Measurements from ENCODE around the gene ACD. TPM values are rescaled to one million over a fixed set of nuclear protein-coding genes. Genes with fewer than 3 reads are reported as not detected.

Gene ACD
- total RNA-seq, 1 experiment from 2014 or later: 34.1 TPM

GRCh38 chr16:67661101-67661761, 1.2 kb upstream of the ACD start:
- Histone ChIP-seq H3K4me1 (ENCODE audit: insufficient read depth, low read length) (no peaks in the 10 kb centered on the region), H2AFZ (ENCODE audit: low read length) (no peak overlapping the region)

More at GRCh38 chr16:67661101-67661761, 1.2 kb upstream of the ACD start:
- H4K20me1 ChIP-seq (ENCODE audit: control insufficient read depth, insufficient read depth, insufficient read length): no peaks in the 10 kb centered on the region
- TF ChIP-seq CTCF (conservative IDR thresholded peaks at IDR 0.05): no peak
- H2BK5ac ChIP-seq (ENCODE audit: insufficient read length, low read length): no peak overlapping the region
- H4K91ac ChIP-seq (ENCODE audit: insufficient read length, low read depth, low read length): no peak overlapping the region
- Mint-ChIP-seq H3K36me3 (ENCODE audit: insufficient read depth in 1 of 3, low read depth in 3 of 3) (peaks cover 7 to 19% (median 8%) of the 10 kb centered on the region in 3 experiments; a peak in 5 of 7 replicates), H3K27me3 (ENCODE audit: low read depth) (peaks cover 2% of the 10 kb centered on the region), H3K27ac (peak overlapping the region; percentile 79 to 96 (median 93); a peak in 5 of 7 replicates), H3K9me3 (no peaks in the 10 kb centered on the region), H3K4me3 (peak overlapping the region; percentile 85 to 91), H3K4me1 (peaks cover 14 to 28% of the 10 kb centered on the region in 2 experiments)
- H4K8ac ChIP-seq (replicated peaks; ENCODE audit: insufficient read length, low read depth, low read length): no peak overlapping the region
- no peak overlapping the region for H3K27ac ChIP-seq (ENCODE audit: insufficient read length, low read depth, low read length)
- H3K9me3 ChIP-seq (ENCODE audit: control insufficient read depth, low read depth, low read length): no peaks in the 10 kb centered on the region
- no peak overlapping the region for H2BK12ac ChIP-seq (ENCODE audit: insufficient read length, low read depth, low read length)
- no peak overlapping the region for H3K56ac ChIP-seq (ENCODE audit: insufficient read length, low read depth, low read length)
- H3K79me2 ChIP-seq (ENCODE audit: insufficient read depth, low read length): no peaks in the 10 kb centered on the region
- H3K79me1 ChIP-seq (ENCODE audit: insufficient read depth, low read depth, low read length, poor library complexity, severe bottlenecking): no peaks in the 10 kb centered on the region
- H3K4ac ChIP-seq (ENCODE audit: low read depth, low read length): no peak overlapping the region
- H3K9ac ChIP-seq (ENCODE audit: extremely low read depth, insufficient read length, low read length): no peak overlapping the region
- DNase-seq: peak; percentile 79
- no peak overlapping the region for H3K23ac ChIP-seq (ENCODE audit: insufficient read length, low read depth, low read length)
- H2BK20ac ChIP-seq (ENCODE audit: low read depth, low read length, poor library complexity, severe bottlenecking): no peak overlapping the region
- no peak overlapping the region for H2AK5ac ChIP-seq (ENCODE audit: insufficient read length, low read length)
- no peak overlapping the region for H2BK120ac ChIP-seq (ENCODE audit: low read depth, low read length, poor library complexity, severe bottlenecking)
- peak overlapping the region; percentile 15 for H3K18ac ChIP-seq (ENCODE audit: insufficient read length, low read depth, low read length)
- no peak overlapping the region for H3K14ac ChIP-seq (ENCODE audit: insufficient read depth, low read length)
- peak overlapping the region; percentile 57 for H3K4me2 ChIP-seq (ENCODE audit: insufficient read depth, insufficient read length, low read length)
- WGBS (ENCODE audit: extremely low coverage, insufficient read length, low lambda C conversion rate): no CpG with 5 or more reads among the region's 39 CpGs
- no peak overlapping the region for H2BK15ac ChIP-seq (ENCODE audit: low read depth, low read length)
- H3K23me2 ChIP-seq (ENCODE audit: insufficient read length, low read depth, low read length, poor library complexity, severe bottlenecking): peaks cover 15% of the 10 kb centered on the region
- H4K5ac ChIP-seq (ENCODE audit: insufficient read length, low read depth, low read length): no peak overlapping the region
- no peaks in the 10 kb centered on the region for H3K27me3 ChIP-seq (ENCODE audit: insufficient read depth, low read length)
- H3T11ph ChIP-seq (ENCODE audit: low read length): no peak overlapping the region

Measured in H9 (cell line).